GM12878 (cell line): ENCODE data around the gene RUFY3. TPM values are rescaled to one million over a fixed set of nuclear protein-coding genes. Genes with fewer than 3 reads are reported as not detected.

Source experiments
- ATAC-seq: fragments of 200-7000 bp; cut with Tn5 transposase; 3 replicates; pipeline ENCODE4 v1.9.1; 2020; ENCODE audit warnings: mild to moderate bottlenecking, moderate library complexity
- BruUV-seq: library from RNA; stranded (reverse); fragments of 400-500 nt; replicated peaks from 2 replicates; lab custom pipeline; 2021; lab: Mats Ljungman, UMichigan
- CTCF ChIA-PET: fragments of 300-600 bp; sonication (Branson Sonifier 250); formaldehyde crosslinking; extraction: SDS; loops from one replicate; lab custom pipeline; 2021; ENCODE audit warnings: inconsistent platforms; lab: Yijun Ruan, JAX
- POLR2A ChIA-PET: fragments of 350-600 bp; formaldehyde crosslinking; extraction: SDS; loops from one replicate; lab custom pipeline; 2021; ENCODE audit warnings: inconsistent platforms; lab: Charles Lee
- RAD21 ChIA-PET: fragments of 300-600 bp; sonication (Branson Sonifier 250); formaldehyde crosslinking; loops from one replicate; lab custom pipeline; 2023; ENCODE audit warnings: antibody characterized with exemption; ENCODE audit not compliant: unreplicated experiment; lab: Charles Lee
- SMC1A ChIA-PET: fragments of 300-600 bp; sonication (Branson Sonifier 250); formaldehyde crosslinking; loops from one replicate; lab custom pipeline; 2023; ENCODE audit not compliant: unreplicated experiment, uncharacterized antibody; lab: Charles Lee
- DNase-seq: peaks from one replicate; pipeline ENCODE4 v3.0.0-alpha.2; 2011; ENCODE audit warnings: low read depth, low spot score
- FAIRE-seq: peaks from 3 replicates; lab custom pipeline; 2011; peaks lifted over from hg19 to GRCh38; lab: Jason Lieb, UNC
- H2AFZ ChIP-seq: 2 replicates; pipeline ENCODE4 v1.6.0; 2011; ENCODE audit warnings: low read depth, low read length, control low read depth; ENCODE audit not compliant: control insufficient read depth
- H3K27ac ChIP-seq: 2 replicates; pipeline ENCODE4 v1.5.1; 2011; ENCODE audit warnings: control low read depth; ENCODE audit not compliant: control insufficient read depth, insufficient read depth
- H3K27me3 ChIP-seq, 2 experiments: replicated peaks in 1 of 2; 2 replicates each; pipeline versions ENCODE4 v1.6.0 to v1.6.1; 2011; ENCODE audit warnings: low read length in 1 of 2; ENCODE audit not compliant: control insufficient read depth in 2 of 2, insufficient read depth in 2 of 2
- H3K36me3 ChIP-seq, 2 experiments: 2 replicates each; pipeline ENCODE4 v1.5.1; 2011; ENCODE audit warnings: low read length in 1 of 2; ENCODE audit not compliant: control insufficient read depth in 2 of 2, insufficient read depth in 2 of 2
- H3K4me1 ChIP-seq: 2 replicates; pipeline ENCODE4 v1.6.1; 2011; ENCODE audit warnings: mild to moderate bottlenecking, low read length, moderate library complexity, mixed read lengths; ENCODE audit not compliant: control insufficient read depth, insufficient read depth
- H3K4me2 ChIP-seq: 2 replicates; pipeline ENCODE4 v1.6.0; 2011; ENCODE audit warnings: control low read depth; ENCODE audit not compliant: control insufficient read depth, insufficient read depth
- H3K4me3 ChIP-seq: fragments of 200-600 bp; sonication (generic); 2 replicates; pipeline ENCODE4 v1.5.1; 2016
- H3K79me2 ChIP-seq: 2 replicates; pipeline ENCODE4 v1.6.0; 2011; ENCODE audit warnings: low read length; ENCODE audit not compliant: control insufficient read depth, insufficient read depth
- H3K9ac ChIP-seq: 2 replicates; pipeline ENCODE4 v1.8.0; 2011; ENCODE audit warnings: low read length, control low read depth, mixed read lengths; ENCODE audit not compliant: control insufficient read depth, insufficient read depth
- H3K9me3 ChIP-seq: replicated peaks from 3 replicates; pipeline ENCODE4 v1.5.1; 2011; ENCODE audit warnings: mild to moderate bottlenecking, low read length; ENCODE audit not compliant: control insufficient read depth, insufficient read depth
- H4K20me1 ChIP-seq: 2 replicates; pipeline ENCODE4 v1.6.0; 2011; ENCODE audit not compliant: control insufficient read depth, insufficient read depth
- CBX5 ChIP-seq: sonication (generic); IDR thresholded peaks from 2 replicates; pipeline ENCODE4 v1.6.1; 2016; ENCODE audit warnings: low read depth, moderate library complexity, mild to moderate bottlenecking, inconsistent platforms
- E2F4 ChIP-seq: IDR thresholded peaks from 2 replicates; pipeline ENCODE4 v1.6.1; 2012; ENCODE audit warnings: low read depth, low read length, improper control_type of control experiment
- FOS ChIP-seq: IDR thresholded peaks from 3 replicates; pipeline ENCODE4 v1.6.1; 2011; ENCODE audit warnings: borderline replicate concordance; ENCODE audit not compliant: insufficient read length; ENCODE audit errors: extremely low read depth
- IKZF2 ChIP-seq, 2 experiments: fragments of 450-650 bp; IDR thresholded peaks; 2 replicates each; pipeline ENCODE4 v1.6.1; 2017; ENCODE audit warnings: mild to moderate bottlenecking in 2 of 2, moderate library complexity in 2 of 2
- PBX3 ChIP-seq: IDR thresholded peaks from 2 replicates; pipeline ENCODE4 v1.6.1; 2011; ENCODE audit warnings: mild to moderate bottlenecking, low read depth, low read length, moderate library complexity; ENCODE audit not compliant: insufficient replicate concordance
- RELB ChIP-seq: fragments of 450-650 bp; IDR thresholded peaks from 2 replicates; pipeline ENCODE4 v1.6.1; 2017; ENCODE audit warnings: low read depth, mild to moderate bottlenecking, moderate library complexity
- SIN3A ChIP-seq: IDR thresholded peaks from 2 replicates; pipeline ENCODE4 v1.6.1; 2012; ENCODE audit warnings: low read depth, low read length, improper control_type of control experiment
- SIX5 ChIP-seq: IDR thresholded peaks from 2 replicates; pipeline ENCODE4 v1.6.1; 2011; ENCODE audit warnings: mild to moderate bottlenecking, low read depth, low read length, moderate library complexity; ENCODE audit not compliant: severe bottlenecking
- SPI1 ChIP-seq: IDR thresholded peaks from 2 replicates; pipeline ENCODE4 v1.6.1; 2011; ENCODE audit warnings: low read depth, mild to moderate bottlenecking, low read length, moderate library complexity, borderline replicate concordance; ENCODE audit not compliant: insufficient read depth
- ZNF207 ChIP-seq: fragments of 450-650 bp; IDR thresholded peaks from 2 replicates; pipeline ENCODE4 v1.6.1; 2014; ENCODE audit warnings: antibody characterized with exemption, mild to moderate bottlenecking, borderline replicate concordance
- ZNF384 ChIP-seq: IDR thresholded peaks from 2 replicates; pipeline ENCODE4 v1.6.1; 2012; ENCODE audit warnings: low read depth, mild to moderate bottlenecking, low read length, improper control_type of control experiment, borderline replicate concordance
- WGBS: methylation state at CpG from one replicate; pipeline ENCODE4 v1.1.6; 2016; ENCODE audit warnings: low lambda C conversion rate; ENCODE audit not compliant: insufficient replicate concordance, insufficient coverage; ENCODE audit errors: missing lambda C conversion rate; 5-methylcytosine and 5-hydroxymethylcytosine counted together
- in situ Hi-C: fragments of 300-500 bp; cut with MboI; formaldehyde crosslinking; loops from 9 replicates; pipeline ENCODE4 v1.14.3; 2018; ENCODE audit warnings: mixed read lengths
- intact Hi-C: fragments of 100-400 bp; cut with micrococcal nuclease; formaldehyde crosslinking; loops from one replicate; pipeline ENCODE4 v1.14.2; 2022; ENCODE audit not compliant: unreplicated experiment
- polyA plus RNA-seq, 11 experiments: library from polyadenylated mRNA; depleted of rRNA in 4 of 11; unstranded in 6 of 11; stranded (reverse) in 5 of 11; fragments of >200 nt; fragmentation: Nextera tagmentation in 4 of 11; fragmentation: Illumina TruSeq in 1 of 11; extraction: Ambion mirVana in 4 of 11; extraction: Trizol in 1 of 11; gene quantifications; 1 replicate in 1 of 11; 2 replicates in 10 of 11; pipeline versions ENCODE4 v1.2.1 to v1.2.3, GENCODE V29; 2011 to 2016; ENCODE audit warnings: inconsistent platforms in 2 of 11, missing spikeins in 2 of 11, low read depth in 1 of 11
- total RNA-seq, 4 experiments: library from RNA; depleted of rRNA in 3 of 4; stranded (reverse); fragments of >200 nt in 3 of 4; fragmentation: Illumina TruSeq in 1 of 4; extraction: Trizol in 1 of 4; gene quantifications; 2 replicates each; pipeline versions ENCODE4 v1.2.1 to v1.2.3, GENCODE V29; 2013 to 2021

Gene RUFY3
- total and polyA plus RNA-seq, 10 of the 15 experiments (the other 5 are each of a cell fraction or from before 2014, with no cell fraction given) = 5.1 to 28.3 (median 13.1) TPM

- Histone ChIP-seq H3K27ac (no peak overlapping the region), H3K36me3 (peaks cover 11 to 46% of the 10 kb centered on the region in 2 experiments), H3K9me3 (no peaks in the 10 kb centered on the region), H4K20me1 (no peaks in the 10 kb centered on the region), H3K4me2 (no peak overlapping the region), H3K4me1 (no peaks in the 10 kb centered on the region), H2AFZ (no peak overlapping the region), H3K79me2 (peaks cover 8% of the 10 kb centered on the region), H3K27me3 (no peaks in the 10 kb centered on the region), H3K9ac (no peak overlapping the region), H3K4me3 (no peak overlapping the region)
- in situ Hi-C loops (no loop called here), intact Hi-C loops (no loop called here)
- no peak for TF ChIP-seq SPI1
- TF ChIP-seq CBX5 = no peak
- no peak for TF ChIP-seq FOS
- no peak for TF ChIP-seq ZNF207
- no peak for TF ChIP-seq SIN3A
- TF ChIP-seq SIX5 = no peak
- TF ChIP-seq PBX3 = no peak
- no peak for TF ChIP-seq RELB
- no peak for TF ChIP-seq IKZF2 (IDR thresholded peaks at IDR 0.05)
- TF ChIP-seq E2F4 = no peak
- TF ChIP-seq ZNF384 = no peak
- SMC1A ChIA-PET = interaction anchor here (0.7 to 1.5 kb wide), 3 partner anchors 25 to 193 kb away, joined by 3 read pairs; no protein-coding TSS in a partner anchor
- no TSS peak for BruUV-seq
- POLR2A ChIA-PET = interaction anchor here (0.6 to 0.9 kb wide), 4 partner anchors 10 to 125 kb away, joined by 3 to 5 read pairs (median 4); no protein-coding TSS in a partner anchor
- DNase-seq = no peak
- no peak for FAIRE-seq
- RAD21 ChIA-PET = interaction anchor here (2.0 kb wide), 1 partner anchor 95 kb away, joined by 7 read pairs; no protein-coding TSS in a partner anchor
- ATAC-seq = no peak
- 0% methylated on average over 1 of the region's 1 CpG for WGBS
- CTCF ChIA-PET = interaction anchor here (1.0 kb wide), 2 partner anchors 86 to 175 kb away, joined by 3 to 4 read pairs; no protein-coding TSS in a partner anchor
Observed at GRCh38 chr4:70829492-70829891, 107.7 kb downstream of the RUFY3 start.
